ENCODE results near the gene DMRT1.
"Not testable (repeated sequence)": the region's sequence is repeated elsewhere in the genome, so short reads cannot be mapped to it uniquely, and the experiment has no call there.

Gene DMRT1

GRCh38 chr9:861525-861924 lies 20.0 kb downstream of the DMRT1 start:
- DNase-seq = not testable (repeated sequence)

- DNase-seq = peak; percentile 1
Observed at GRCh38 chr9:875119-875962, 33.8 kb downstream of the DMRT1 start.

- DNase-seq = no peak
Observed at GRCh38 chr9:876425-876824, 34.9 kb downstream of the DMRT1 start.

GRCh38 chr9:878239-878638 lies 36.7 kb downstream of the DMRT1 start:
- DNase-seq = no peak

- no peak for DNase-seq
Observed at GRCh38 chr9:880725-881124, 39.2 kb downstream of the DMRT1 start.

- peak; percentile 37 for DNase-seq
Observed at GRCh38 chr9:882416-882924, 41.0 kb downstream of the DMRT1 start.

- DNase-seq = no peak
Observed at GRCh38 chr9:883011-883410, 41.5 kb downstream of the DMRT1 start.

GRCh38 chr9:886886-887285 lies 45.4 kb downstream of the DMRT1 start:
- no peak for DNase-seq

GRCh38 chr9:892123-892522 lies 50.6 kb downstream of the DMRT1 start:
- DNase-seq = no peak

- DNase-seq = no peak
Observed at GRCh38 chr9:893115-893514, 51.6 kb downstream of the DMRT1 start.

GRCh38 chr9:893843-894420 lies 52.4 kb downstream of the DMRT1 start:
- peak; percentile 72 for DNase-seq

GRCh38 chr9:899440-900184 lies 58.1 kb downstream of the DMRT1 start:
- DNase-seq = no peak

- no peak for DNase-seq
Observed at GRCh38 chr9:903886-904285, 62.4 kb downstream of the DMRT1 start.

- no peak for DNase-seq
Observed at GRCh38 chr9:905906-906305, 64.4 kb downstream of the DMRT1 start.

GRCh38 chr9:908536-909205 lies 67.2 kb downstream of the DMRT1 start:
- no peak for DNase-seq

GRCh38 chr9:911005-911404 lies 69.5 kb downstream of the DMRT1 start:
- peak; percentile 54 for DNase-seq

GRCh38 chr9:912776-913175 lies 71.3 kb downstream of the DMRT1 start:
- DNase-seq = no peak

GRCh38 chr9:913526-913925 lies 72.0 kb downstream of the DMRT1 start:
- not testable (repeated sequence) for DNase-seq

GRCh38 chr9:917730-918129 lies 76.2 kb downstream of the DMRT1 start:
- DNase-seq = no peak

- no peak for DNase-seq
Observed at GRCh38 chr9:920927-921326, 79.4 kb downstream of the DMRT1 start.

GRCh38 chr9:922171-922570 lies 80.7 kb downstream of the DMRT1 start:
- no peak for DNase-seq

- DNase-seq = no peak
Observed at GRCh38 chr9:922731-923130, 81.2 kb downstream of the DMRT1 start.

- DNase-seq = no peak
Observed at GRCh38 chr9:926976-927375, 85.5 kb downstream of the DMRT1 start.
